ENCODE measurements around the gene GUCY1B1.

GRCh38 chr4:155763551-155763950, 4.7 kb downstream of the GUCY1B1 start:
- TF ChIP-seq ELF4 (IDR thresholded peaks at IDR 0.05), result no peak
- no peak for TF ChIP-seq BHLHE40 (IDR thresholded peaks at IDR 0.05; ENCODE audit: borderline replicate concordance)
- no peak for TF ChIP-seq PKNOX1 (IDR thresholded peaks at IDR 0.05)
- TF ChIP-seq FOXM1 (IDR thresholded peaks at IDR 0.05; ENCODE audit: borderline replicate concordance), result no peak
- no peak for TF ChIP-seq SP1 (IDR thresholded peaks at IDR 0.05)

Data from HEK293T (cell line).